Erythroblast (primary cell): ENCODE results near the gene ZBTB8B.

ENCODE experiments used
- DNase-seq, 2 experiments: peaks; one replicate each; lab custom pipeline; 2025; lab: John Stamatoyannopoulos, UW
- GATA1 ChIP-seq: IDR thresholded peaks from 2 replicates; pipeline ENCODE4 v1.6.1; 2011; ENCODE audit warnings: low read depth, mild to moderate bottlenecking, control low read depth, low read length, moderate library complexity
- POLR2A ChIP-seq: IDR thresholded peaks from 2 replicates; pipeline ENCODE4 v1.6.1; 2011; ENCODE audit warnings: mild to moderate bottlenecking, low read length

ZBTB8B gene

DNA sequence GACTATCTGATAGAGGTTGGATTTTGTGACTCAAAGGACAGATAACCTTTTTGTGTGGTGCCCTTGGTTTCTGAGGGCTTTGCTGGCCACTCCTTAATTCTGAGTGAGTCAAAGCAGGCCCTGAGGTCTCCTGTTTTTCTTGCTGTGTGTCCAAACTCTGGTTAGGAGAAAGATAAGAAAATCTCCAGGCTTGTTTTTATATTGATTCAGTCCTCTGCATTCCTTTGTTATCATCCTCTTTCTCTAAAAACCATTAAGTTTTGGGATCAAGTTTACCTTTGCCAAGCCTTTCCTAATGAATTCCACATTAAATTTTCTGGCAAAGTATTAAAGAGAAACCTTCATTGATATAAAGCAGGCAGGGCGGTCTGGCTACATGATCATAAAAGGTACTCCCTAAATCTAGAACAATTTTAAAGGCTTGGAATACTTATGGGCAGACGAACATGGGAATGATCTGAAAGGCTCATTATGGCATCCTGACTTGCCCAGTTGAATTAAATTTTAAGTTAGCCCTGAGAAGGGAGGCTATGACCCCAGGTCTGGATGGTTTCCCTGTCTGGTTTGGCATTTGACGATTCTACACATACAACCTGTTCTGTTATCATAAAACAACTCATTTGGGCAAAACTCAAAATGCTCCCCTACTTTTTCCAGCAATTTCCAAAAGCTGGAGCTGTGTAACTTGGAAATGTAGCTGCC lies 20.8 kb downstream of the ZBTB8B start:
- no peak for DNase-seq
- TF ChIP-seq POLR2A, result no peak
- no peak for TF ChIP-seq GATA1

- no peak for TF ChIP-seq GATA1
- no peak for TF ChIP-seq POLR2A
- DNase-seq, result no peak
Measured at GRCh38 chr1:32486463-32487113, 21.7 kb downstream of the ZBTB8B start.

- no peak for DNase-seq
- TF ChIP-seq GATA1 (no peak), POLR2A (no peak)
Measured at GRCh38 chr1:32487182-32487581, 22.3 kb downstream of the ZBTB8B start.

DNA sequence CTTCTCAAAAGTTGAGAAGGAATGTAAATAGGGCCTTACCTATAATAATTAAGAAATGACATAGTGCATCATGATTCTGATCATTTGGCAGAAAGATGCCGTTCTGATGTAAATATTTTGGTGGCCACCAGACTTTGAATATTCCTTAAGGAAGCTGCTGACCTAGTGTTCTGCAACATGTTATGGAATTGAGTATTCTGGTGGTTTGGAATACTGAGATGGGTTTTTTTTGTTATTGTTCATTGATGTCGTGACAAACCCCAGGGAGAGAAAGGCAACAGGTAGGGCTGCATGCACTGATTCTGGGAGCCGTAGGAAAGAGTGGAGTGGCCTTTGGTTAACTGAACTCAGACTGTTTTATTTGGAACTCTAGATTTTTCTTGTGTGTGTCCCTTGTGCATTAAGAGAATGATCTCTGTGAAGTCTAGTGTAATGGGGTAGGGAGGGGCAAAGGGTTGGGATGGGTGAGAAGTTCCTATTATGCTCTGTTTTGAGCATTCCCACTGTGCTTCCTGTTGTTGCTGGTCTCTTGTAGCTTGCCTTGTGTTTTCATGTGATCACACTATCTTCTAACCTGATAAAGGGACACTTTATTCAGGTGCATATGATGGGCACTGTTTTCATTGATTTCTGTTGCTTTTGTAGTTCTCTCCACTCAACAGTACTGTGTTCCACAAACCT lies 25.0 kb downstream of the ZBTB8B start:
- no peak for TF ChIP-seq POLR2A
- no peak for TF ChIP-seq GATA1

GRCh38 chr1:32491386-32491785 lies 26.5 kb downstream of the ZBTB8B start:
- TF ChIP-seq POLR2A, result no peak
- TF ChIP-seq GATA1, result no peak
- no peak for DNase-seq

More for the DNA sequence above, 25.0 kb downstream of the ZBTB8B start:
- no peak for DNase-seq

- TF ChIP-seq GATA1 (no peak), POLR2A (no peak)
- peak; percentile 16 to 72 for DNase-seq
Measured at GRCh38 chr1:32494196-32494595, 29.3 kb downstream of the ZBTB8B start.

DNA sequence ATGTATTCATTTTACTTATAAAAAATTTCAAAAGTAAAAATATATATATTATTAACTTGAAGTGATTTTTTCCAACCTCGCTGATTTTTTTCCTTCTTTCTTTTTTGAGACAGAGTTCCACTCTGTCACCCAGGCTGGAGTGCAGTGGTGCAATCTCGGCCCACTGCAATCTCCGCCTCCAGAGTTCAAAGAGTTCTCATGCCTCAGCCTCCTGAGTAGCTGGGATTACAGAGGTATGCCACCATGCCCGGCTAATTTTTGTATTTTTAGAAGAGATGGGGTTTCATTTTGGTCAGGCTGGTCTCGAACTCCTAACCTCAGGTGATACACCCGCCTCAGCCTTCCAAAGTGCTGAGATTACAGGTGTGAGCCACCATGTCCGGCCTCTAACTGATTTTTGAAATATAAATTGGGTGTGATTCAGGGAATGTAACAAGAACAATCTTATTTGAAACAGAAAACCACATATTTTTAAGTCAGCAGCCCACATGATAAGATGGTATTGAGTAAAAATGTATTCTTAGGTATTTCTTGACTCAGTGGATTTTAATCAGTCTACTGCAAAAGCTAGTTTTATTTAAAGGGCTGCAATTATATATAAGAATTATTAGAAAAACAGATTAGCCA lies 30.0 kb downstream of the ZBTB8B start:
- TF ChIP-seq POLR2A (no peak), GATA1 (no peak)
- no peak for DNase-seq

DNA sequence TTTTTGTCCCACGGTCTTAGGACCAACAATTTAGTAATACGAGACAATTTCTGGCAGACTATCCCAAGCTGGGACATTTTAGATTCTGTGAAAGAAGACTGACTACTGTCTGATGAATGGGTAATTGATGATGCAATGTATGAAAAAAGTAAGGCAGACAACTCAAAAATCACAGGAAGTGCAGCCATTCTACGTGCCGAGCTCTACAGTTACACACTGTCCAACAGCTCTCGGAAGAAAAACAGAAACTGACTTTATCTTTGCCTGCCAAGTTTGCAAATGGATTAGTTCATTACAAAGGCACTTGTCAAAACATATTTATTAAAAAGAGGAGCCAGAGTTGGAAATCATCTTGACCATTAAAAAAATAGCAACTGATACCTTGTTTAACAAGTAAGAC lies 31.3 kb downstream of the ZBTB8B start:
- DNase-seq, result no peak
- no peak for TF ChIP-seq GATA1
- no peak for TF ChIP-seq POLR2A

GRCh38 chr1:32498751-32499150 lies 33.9 kb downstream of the ZBTB8B start:
- no peak for DNase-seq
- no peak for TF ChIP-seq GATA1
- TF ChIP-seq POLR2A, result no peak

DNA sequence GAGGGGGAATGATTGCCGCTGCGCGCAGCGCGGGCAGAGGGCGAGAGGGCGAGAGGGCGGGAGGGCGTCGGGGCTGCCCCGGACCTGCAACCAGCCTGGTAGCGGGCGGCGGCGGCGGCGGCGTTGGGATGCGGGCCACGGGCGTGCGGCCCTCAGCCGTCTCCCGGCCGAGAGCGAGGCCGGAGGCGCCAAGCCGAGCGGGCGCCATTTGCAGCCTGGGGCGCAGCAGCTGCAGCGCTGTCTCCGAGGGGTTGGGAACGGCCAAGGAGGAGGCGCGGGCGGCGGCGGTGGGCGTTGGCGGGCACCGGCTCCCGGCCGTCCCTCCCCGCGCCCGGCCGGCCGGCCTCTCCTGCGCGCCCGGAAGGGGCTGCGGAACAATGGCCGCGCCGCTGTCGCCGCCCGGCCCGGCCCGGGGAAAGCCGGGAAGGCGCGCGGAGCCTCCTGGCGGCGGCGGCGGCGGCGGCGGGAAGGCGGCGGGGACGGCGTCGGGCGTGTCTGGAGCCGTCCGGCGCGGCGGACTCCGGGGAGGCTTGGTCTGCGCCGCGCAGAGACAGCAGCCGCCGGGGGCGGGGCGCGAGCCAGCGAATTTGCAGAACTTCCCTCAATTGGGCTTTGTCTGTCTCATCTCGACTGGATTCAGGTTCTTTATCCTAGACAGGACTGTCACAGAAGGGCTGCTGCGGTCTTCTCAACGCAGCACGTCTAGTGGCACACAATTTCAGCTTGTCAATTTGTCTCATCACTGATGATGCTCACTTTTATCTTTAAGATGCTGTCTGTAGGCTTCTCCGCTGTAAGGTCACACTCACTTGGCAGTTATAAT lies 35.7 kb downstream of the ZBTB8B start:
- DNase-seq, result peak; percentile 56 to 61
- TF ChIP-seq POLR2A (no peak), GATA1 (no peak)

GRCh38 chr1:32501865-32502264 lies 37.0 kb downstream of the ZBTB8B start:
- TF ChIP-seq GATA1, result no peak
- no peak for TF ChIP-seq POLR2A
- no peak for DNase-seq

GRCh38 chr1:32503153-32503552 lies 38.3 kb downstream of the ZBTB8B start:
- TF ChIP-seq GATA1, result no peak
- TF ChIP-seq POLR2A, result no peak
- DNase-seq, result no peak

GRCh38 chr1:32507021-32507420 lies 42.1 kb downstream of the ZBTB8B start:
- DNase-seq, result no peak
- TF ChIP-seq GATA1, result no peak
- no peak for TF ChIP-seq POLR2A
